WTC11 (cell line): ENCODE data around the gene MED8.

Source experiments
- E2F5 ChIP-seq: sonication (generic); formaldehyde crosslinking; IDR thresholded peaks from 2 replicates; pipeline ENCODE4 v1.8.1; 2022; ENCODE audit warnings: mild to moderate bottlenecking, moderate library complexity, missing genetic modification reagents
- MAX ChIP-seq: sonication (generic); formaldehyde crosslinking; IDR thresholded peaks from 2 replicates; pipeline ENCODE4 v1.8.0; 2022; ENCODE audit warnings: mild to moderate bottlenecking, missing genetic modification reagents
- MXD4 ChIP-seq: fragments of 250-450 bp; sonication (Bioruptor Pico); IDR thresholded peaks from 2 replicates; pipeline ENCODE4 v1.8.0; 2021; ENCODE audit warnings: mild to moderate bottlenecking, moderate library complexity, borderline replicate concordance
- STAT6 ChIP-seq: sonication (generic); formaldehyde crosslinking; conservative IDR thresholded peaks from 2 replicates; pipeline ENCODE4 v1.8.1; 2023; ENCODE audit warnings: mild to moderate bottlenecking, low read depth, missing genetic modification reagents, moderate library complexity
- ZNF317 ChIP-seq: sonication (generic); formaldehyde crosslinking; IDR thresholded peaks from 2 replicates; pipeline ENCODE4 v1.8.1; 2023; ENCODE audit warnings: low read depth, mild to moderate bottlenecking, moderate library complexity, missing genetic modification reagents, borderline replicate concordance
- TF ChIP-seq, protein P1 (sequence below): fragments of 250-450 bp; sonication (Bioruptor Pico); IDR thresholded peaks from 2 replicates; pipeline ENCODE4 v1.9.0; 2021; ENCODE audit warnings: moderate library complexity, mild to moderate bottlenecking, inconsistent platforms, borderline replicate concordance
- TF ChIP-seq, protein P2 (sequence below): fragments of 200-600 bp; IDR thresholded peaks from 2 replicates; pipeline ENCODE4 v1.8.0; 2022; ENCODE audit warnings: antibody characterized with exemption

GRCh38 chr1:43421396-43421795 lies 31.8 kb upstream of the MED8 start:
- TF ChIP-seq, protein P1, sequence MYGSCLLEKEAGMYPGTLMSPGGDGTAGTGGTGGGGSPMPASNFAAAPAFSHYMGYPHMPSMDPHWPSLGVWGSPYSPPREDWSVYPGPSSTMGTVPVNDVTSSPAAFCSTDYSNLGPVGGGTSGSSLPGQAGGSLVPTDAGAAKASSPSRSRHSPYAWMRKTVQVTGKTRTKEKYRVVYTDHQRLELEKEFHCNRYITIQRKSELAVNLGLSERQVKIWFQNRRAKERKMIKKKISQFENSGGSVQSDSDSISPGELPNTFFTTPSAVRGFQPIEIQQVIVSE (CRISPR knock-in tag) = no peak
- no peak for TF ChIP-seq STAT6
- no peak for TF ChIP-seq E2F5 (CRISPR knock-in tag)
- TF ChIP-seq, protein P2, sequence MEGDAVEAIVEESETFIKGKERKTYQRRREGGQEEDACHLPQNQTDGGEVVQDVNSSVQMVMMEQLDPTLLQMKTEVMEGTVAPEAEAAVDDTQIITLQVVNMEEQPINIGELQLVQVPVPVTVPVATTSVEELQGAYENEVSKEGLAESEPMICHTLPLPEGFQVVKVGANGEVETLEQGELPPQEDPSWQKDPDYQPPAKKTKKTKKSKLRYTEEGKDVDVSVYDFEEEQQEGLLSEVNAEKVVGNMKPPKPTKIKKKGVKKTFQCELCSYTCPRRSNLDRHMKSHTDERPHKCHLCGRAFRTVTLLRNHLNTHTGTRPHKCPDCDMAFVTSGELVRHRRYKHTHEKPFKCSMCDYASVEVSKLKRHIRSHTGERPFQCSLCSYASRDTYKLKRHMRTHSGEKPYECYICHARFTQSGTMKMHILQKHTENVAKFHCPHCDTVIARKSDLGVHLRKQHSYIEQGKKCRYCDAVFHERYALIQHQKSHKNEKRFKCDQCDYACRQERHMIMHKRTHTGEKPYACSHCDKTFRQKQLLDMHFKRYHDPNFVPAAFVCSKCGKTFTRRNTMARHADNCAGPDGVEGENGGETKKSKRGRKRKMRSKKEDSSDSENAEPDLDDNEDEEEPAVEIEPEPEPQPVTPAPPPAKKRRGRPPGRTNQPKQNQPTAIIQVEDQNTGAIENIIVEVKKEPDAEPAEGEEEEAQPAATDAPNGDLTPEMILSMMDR = no peak
- no peak for TF ChIP-seq MXD4
- TF ChIP-seq ZNF317 (CRISPR knock-in tag) = no peak
- TF ChIP-seq MAX (CRISPR knock-in tag) = no peak
